Tibial nerve (tissue), 4 donors: Measurements from ENCODE around the gene THBS2. TPM values are rescaled to one million over a fixed set of nuclear protein-coding genes. Genes with fewer than 3 reads are reported as not detected.
A peak's percentile ranks its signal among the peaks of the same experiment; 100 is the strongest.

Experiments used
- DNase-seq, 2 donors: peaks; one replicate each; pipeline ENCODE4 v3.0.0-alpha.2; 2019; ENCODE audit warnings: low spot score in 2 of 2
- H3K27ac ChIP-seq, 4 donors: fragments of 200-600 bp; sonication (generic) in 3 of 4; one replicate each; pipeline ENCODE4 v1.5.1; 2017 to 2019; ENCODE audit warnings: mild to moderate bottlenecking in 1 of 4
- H3K27me3 ChIP-seq, 2 donors: fragments of 200-600 bp; sonication (generic) in 1 of 2; one replicate each; pipeline versions ENCODE4 v1.5.1 to v1.6.0; 2017 to 2019
- H3K36me3 ChIP-seq, 3 donors: fragments of 200-600 bp; sonication (generic); one replicate each; pipeline ENCODE4 v1.5.1; 2018 to 2019
- H3K4me1 ChIP-seq, 4 donors: fragments of 200-600 bp; sonication (generic) in 3 of 4; one replicate each; pipeline ENCODE4 v1.5.1; 2017 to 2019
- H3K4me3 ChIP-seq, 4 donors: fragments of 200-600 bp; sonication (generic) in 3 of 4; one replicate each; pipeline ENCODE4 v1.5.1; 2017 to 2019; ENCODE audit warnings: mild to moderate bottlenecking in 1 of 4, moderate library complexity in 1 of 4
- H3K9me3 ChIP-seq, 4 donors: fragments of 200-600 bp; sonication (generic) in 3 of 4; one replicate each; pipeline ENCODE4 v1.5.1; 2017 to 2019
- EP300 ChIP-seq, 2 donors: sonication (generic); formaldehyde crosslinking; IDR thresholded peaks; one replicate each; pipeline ENCODE4 v1.6.1; 2017; ENCODE audit warnings: antibody characterized with exemption in 2 of 2, mild to moderate bottlenecking in 1 of 2
- POLR2A ChIP-seq, 2 donors: fragments of 450-650 bp; IDR thresholded peaks; one replicate each; pipeline ENCODE4 v1.6.1; 2017; ENCODE audit warnings: antibody characterized with exemption in 2 of 2, mild to moderate bottlenecking in 2 of 2, moderate library complexity in 2 of 2
- WGBS, 2 donors: methylation state at CpG; one replicate each; pipeline ENCODE4 v1.1.5; 2018; 5-methylcytosine and 5-hydroxymethylcytosine counted together
- total RNA-seq, 4 donors: library from RNA; depleted of rRNA; stranded (reverse); fragments of >200 nt; gene quantifications; one replicate each; pipeline ENCODE4 v1.1.0, GENCODE V29; 2016
- TF ChIP-seq, protein P1 (sequence below), 5 experiments: fragments of 200-600 bp in 3 of 5; fragments of 450-650 bp in 2 of 5; sonication (generic) in 3 of 5; IDR thresholded peaks; one replicate each; pipeline ENCODE4 v1.5.1; 2016 to 2019; ENCODE audit warnings: antibody characterized with exemption in 5 of 5, mild to moderate bottlenecking in 3 of 5, moderate library complexity in 2 of 5

Gene THBS2
- total RNA-seq, 4 donors from 2014 or later: 39.5 to 107 (median 82.7) TPM

DNA sequence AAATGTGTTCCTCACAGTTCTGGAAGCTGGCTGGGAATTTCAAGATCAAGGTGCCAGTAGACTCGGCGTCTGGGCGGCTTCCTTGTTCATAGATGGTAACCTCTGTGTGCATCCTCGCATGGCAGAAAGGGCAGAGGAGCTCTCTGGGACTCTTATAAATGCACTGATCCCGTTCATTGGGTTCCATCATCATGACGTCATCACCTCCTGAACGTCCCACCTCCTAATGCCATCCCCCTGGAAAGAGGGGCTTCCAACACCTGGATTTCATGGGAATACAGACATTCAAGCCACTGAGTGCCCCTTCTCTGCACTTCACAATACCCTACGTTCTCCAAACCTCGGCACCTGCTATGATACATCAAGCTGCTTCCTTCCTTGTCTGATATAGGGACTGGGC, 37.5 kb upstream of the THBS2 start:
- H3K4me3 ChIP-seq: no peak overlapping the region
- H3K27me3 ChIP-seq: no peaks in the 10 kb centered on the region
- H3K36me3 ChIP-seq: no peaks in the 10 kb centered on the region
- TF ChIP-seq EP300 (IDR thresholded peaks at IDR 0.05) (no peak), POLR2A (IDR thresholded peaks at IDR 0.05) (no peak)
- peaks cover 0 to 6% (median 0%) of the 10 kb centered on the region in 4 donors for H3K9me3 ChIP-seq
- peaks cover 0 to 39% (median 3%) of the 10 kb centered on the region in 4 donors for H3K4me1 ChIP-seq
- WGBS, 2 donors: 90 to 93% methylated on average over 9 of the region's 9 CpGs
- DNase-seq: no peak
- H3K27ac ChIP-seq: peak overlapping the region in 2 of 4 donors; percentile 81 to 86

DNA sequence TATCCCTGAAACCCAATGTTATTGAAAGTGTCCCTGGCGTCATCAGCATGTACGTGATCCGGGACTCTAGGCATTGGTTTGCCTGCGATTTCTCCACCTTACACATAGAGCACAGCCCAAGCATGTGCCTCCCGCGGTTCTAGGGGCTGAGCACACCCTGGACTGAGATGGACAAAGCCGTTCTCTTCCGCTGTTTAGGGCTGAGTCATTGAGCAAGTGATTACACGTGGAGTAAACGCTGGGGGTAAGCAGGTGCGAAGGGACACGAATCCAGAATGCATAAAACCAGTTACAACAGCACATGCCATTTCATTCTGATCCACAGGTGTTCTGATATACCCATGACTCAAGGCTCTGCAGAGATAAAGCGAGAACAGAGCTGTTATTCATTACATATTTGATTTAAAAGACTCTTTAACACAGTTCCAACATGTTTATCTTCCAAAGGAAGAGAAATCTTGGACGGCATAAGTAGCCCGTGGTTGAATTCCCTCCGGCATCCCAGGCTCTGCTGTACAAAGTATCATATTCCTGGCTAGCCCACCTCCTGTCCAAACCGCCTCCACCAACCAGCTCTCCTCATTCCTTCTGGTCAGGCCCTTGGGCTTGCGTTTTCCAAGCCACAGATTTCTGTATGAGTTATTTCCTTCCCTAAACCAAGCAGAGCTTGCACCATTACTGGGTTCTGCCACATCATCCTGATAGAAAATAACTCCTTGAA, 36.1 kb upstream of the THBS2 start:
- H3K27me3 ChIP-seq: no peaks in the 10 kb centered on the region
- DNase-seq: peak; percentile 43 to 60
- H3K4me3 ChIP-seq: no peak overlapping the region
- H3K27ac ChIP-seq: peak overlapping the region in 2 of 4 donors; percentile 81 to 86
- 57 to 60% methylated on average over 18 of the region's 18 CpGs for whole genome bisulfite sequencing, 2 donors
- H3K36me3 ChIP-seq: no peaks in the 10 kb centered on the region
- H3K4me1 ChIP-seq: peaks cover 0 to 39% (median 3%) of the 10 kb centered on the region in 4 donors
- H3K9me3 ChIP-seq: no peaks in the 10 kb centered on the region
- TF ChIP-seq POLR2A (IDR thresholded peaks at IDR 0.05): no peak
- peak in 1 of 2 donors; percentile 75 for TF ChIP-seq EP300 (IDR thresholded peaks at IDR 0.05)

DNA sequence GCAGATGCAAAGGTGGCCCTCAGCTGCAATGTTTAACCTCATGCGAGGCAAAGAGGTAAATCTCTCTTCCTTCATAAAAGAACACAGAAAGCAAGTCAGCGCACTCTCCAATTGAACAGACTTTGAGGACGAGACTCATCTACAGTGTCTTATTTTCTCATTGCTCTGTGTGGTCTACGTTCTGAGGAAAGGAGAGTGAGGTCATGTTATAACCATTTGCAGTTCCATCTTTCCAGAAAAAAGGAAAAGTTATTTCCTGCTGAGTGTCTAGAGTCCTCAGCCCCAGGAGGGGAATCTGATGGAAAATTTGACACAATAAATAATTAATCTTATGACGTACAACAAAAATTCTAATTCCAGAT, 35.6 kb upstream of the THBS2 start:
- Histone ChIP-seq H3K9me3 (no peaks in the 10 kb centered on the region), H3K36me3 (no peaks in the 10 kb centered on the region), H3K4me1 (peaks cover 0 to 39% (median 3%) of the 10 kb centered on the region in 4 donors), H3K27ac (peak overlapping the region in 2 of 4 donors; percentile 62 to 81), H3K4me3 (no peak overlapping the region), H3K27me3 (no peaks in the 10 kb centered on the region)
- WGBS, 2 donors: 61 to 63% methylated on average over 5 of the region's 5 CpGs
- TF ChIP-seq, protein P1, sequence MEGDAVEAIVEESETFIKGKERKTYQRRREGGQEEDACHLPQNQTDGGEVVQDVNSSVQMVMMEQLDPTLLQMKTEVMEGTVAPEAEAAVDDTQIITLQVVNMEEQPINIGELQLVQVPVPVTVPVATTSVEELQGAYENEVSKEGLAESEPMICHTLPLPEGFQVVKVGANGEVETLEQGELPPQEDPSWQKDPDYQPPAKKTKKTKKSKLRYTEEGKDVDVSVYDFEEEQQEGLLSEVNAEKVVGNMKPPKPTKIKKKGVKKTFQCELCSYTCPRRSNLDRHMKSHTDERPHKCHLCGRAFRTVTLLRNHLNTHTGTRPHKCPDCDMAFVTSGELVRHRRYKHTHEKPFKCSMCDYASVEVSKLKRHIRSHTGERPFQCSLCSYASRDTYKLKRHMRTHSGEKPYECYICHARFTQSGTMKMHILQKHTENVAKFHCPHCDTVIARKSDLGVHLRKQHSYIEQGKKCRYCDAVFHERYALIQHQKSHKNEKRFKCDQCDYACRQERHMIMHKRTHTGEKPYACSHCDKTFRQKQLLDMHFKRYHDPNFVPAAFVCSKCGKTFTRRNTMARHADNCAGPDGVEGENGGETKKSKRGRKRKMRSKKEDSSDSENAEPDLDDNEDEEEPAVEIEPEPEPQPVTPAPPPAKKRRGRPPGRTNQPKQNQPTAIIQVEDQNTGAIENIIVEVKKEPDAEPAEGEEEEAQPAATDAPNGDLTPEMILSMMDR (IDR thresholded peaks at IDR 0.05): no peak
- TF ChIP-seq POLR2A (IDR thresholded peaks at IDR 0.05): no peak
- no peak for TF ChIP-seq EP300 (IDR thresholded peaks at IDR 0.05)
- DNase-seq: no peak

DNA sequence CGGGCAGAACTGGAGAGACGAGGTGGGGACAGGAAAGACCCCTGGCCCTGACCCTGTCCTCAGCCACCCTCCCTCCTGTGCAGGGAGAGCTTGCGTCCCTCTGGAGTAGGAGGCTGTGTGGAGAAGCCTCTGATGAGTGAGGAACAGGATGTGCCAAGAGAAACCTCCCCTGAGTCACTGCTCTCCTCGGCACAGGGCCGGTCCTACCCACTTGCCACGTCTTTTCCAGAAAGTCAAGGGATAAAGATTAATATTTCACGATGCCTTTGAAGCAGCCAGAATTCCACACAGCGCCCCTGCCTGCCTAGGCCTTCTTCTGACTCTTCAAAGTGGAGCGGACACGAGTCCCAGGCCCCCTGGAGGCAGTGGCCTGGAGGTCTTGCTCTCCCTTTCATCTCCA, 34.9 kb upstream of the THBS2 start:
- TF ChIP-seq, protein P1 (IDR thresholded peaks at IDR 0.05): no peak
- peak in 1 of 2 donors; percentile 21 for TF ChIP-seq EP300 (IDR thresholded peaks at IDR 0.05)
- Histone ChIP-seq H3K4me3 (no peak overlapping the region), H3K27ac (peak overlapping the region in 2 of 4 donors; percentile 62 to 81), H3K9me3 (no peaks in the 10 kb centered on the region), H3K27me3 (no peaks in the 10 kb centered on the region), H3K4me1 (peaks cover 0 to 38% (median 3%) of the 10 kb centered on the region in 4 donors), H3K36me3 (no peaks in the 10 kb centered on the region)
- 80 to 82% methylated on average over 10 of the region's 10 CpGs for WGBS, 2 donors
- DNase-seq: no peak

DNA sequence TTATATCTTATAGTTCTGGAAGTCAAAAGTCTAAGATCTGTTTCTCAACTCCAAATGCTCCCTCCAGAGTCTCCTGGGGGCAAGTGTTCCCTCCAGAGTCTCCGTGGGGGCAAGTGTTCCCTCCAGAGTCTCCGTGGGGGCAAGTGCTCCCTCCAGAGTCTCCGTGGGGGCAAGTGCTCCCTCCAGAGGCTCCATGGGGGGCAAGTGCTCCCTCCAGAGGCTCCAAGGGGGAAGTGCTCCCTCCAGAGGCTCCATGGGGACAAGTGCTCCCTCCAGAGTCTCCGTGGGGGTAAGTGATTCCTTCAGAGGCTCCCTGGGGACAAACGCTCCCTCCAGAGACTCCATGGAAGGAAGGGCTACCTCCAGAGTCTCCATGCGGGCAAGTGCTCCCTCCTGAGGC, 34.0 kb upstream of the THBS2 start:
- Histone ChIP-seq H3K27ac (peak overlapping the region in 1 of 4 donors; percentile 81), H3K36me3 (no peaks in the 10 kb centered on the region), H3K4me1 (peaks cover 0 to 29% (median 3%) of the 10 kb centered on the region in 4 donors), H3K4me3 (no peak overlapping the region), H3K9me3 (no peaks in the 10 kb centered on the region), H3K27me3 (no peaks in the 10 kb centered on the region)
- TF ChIP-seq EP300 (IDR thresholded peaks at IDR 0.05): no peak
- TF ChIP-seq, protein P1 (IDR thresholded peaks at IDR 0.05): no peak
- no peak for TF ChIP-seq POLR2A (IDR thresholded peaks at IDR 0.05)
- 68 to 81% methylated on average over 3 to 6 of the region's 6 CpGs for WGBS, 2 donors
- no peak for DNase-seq

DNA sequence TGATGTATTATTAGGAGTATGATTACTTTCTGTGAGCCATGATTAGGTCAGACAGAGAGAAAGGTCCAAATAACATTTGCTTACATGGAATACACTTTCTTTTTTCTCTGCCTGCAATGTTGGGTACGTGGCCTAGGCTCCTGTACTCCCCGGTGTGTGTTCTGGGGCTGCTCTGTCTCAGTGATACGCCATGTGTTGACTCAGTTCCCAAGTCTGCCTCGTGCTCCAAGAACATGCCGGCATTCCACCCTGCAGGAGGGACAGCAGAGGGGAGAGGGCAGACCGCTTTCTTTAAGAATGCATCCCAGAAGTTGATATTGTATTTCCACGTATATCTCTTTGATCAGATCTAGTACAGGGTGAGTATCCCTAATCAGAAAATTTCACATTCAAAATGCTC, 33.3 kb upstream of the THBS2 start:
- no peaks in the 10 kb centered on the region for H3K9me3 ChIP-seq
- H3K36me3 ChIP-seq: no peaks in the 10 kb centered on the region
- 81 to 88% methylated on average over 7 of the region's 7 CpGs for WGBS, 2 donors
- H3K4me1 ChIP-seq: peaks cover 0 to 22% (median under 1%) of the 10 kb centered on the region in 4 donors
- DNase-seq: no peak
- no peak for TF ChIP-seq POLR2A (IDR thresholded peaks at IDR 0.05)
- no peak for TF ChIP-seq EP300 (IDR thresholded peaks at IDR 0.05)
- TF ChIP-seq, protein P1 (IDR thresholded peaks at IDR 0.05): no peak
- H3K4me3 ChIP-seq: no peak overlapping the region
- H3K27me3 ChIP-seq: no peaks in the 10 kb centered on the region
- H3K27ac ChIP-seq: no peak overlapping the region
